Thoracic aorta (tissue), 2 donors: ENCODE data around the gene SOHLH1. TPM values are rescaled to one million over a fixed set of nuclear protein-coding genes. Genes with fewer than 3 reads are reported as not detected.

Experiments
- ATAC-seq: fragments of 150-250 bp; one replicate; pipeline ENCODE4 v1.8.0; 2017; ENCODE audit warnings: low read depth; ENCODE audit not compliant: insufficient number of reproducible peaks, low FRiP score
- DNase-seq: peaks from one replicate; pipeline ENCODE4 v3.0.0-alpha.2; 2020; ENCODE audit warnings: low spot score
- H3K27ac ChIP-seq, 2 donors: fragments of 200-600 bp; sonication (generic); 1 replicate in 1 of 2; 2 replicates in 1 of 2; pipeline ENCODE4 v1.5.1; 2016; ENCODE audit warnings: mild to moderate bottlenecking in 2 of 2, moderate library complexity in 2 of 2
- H3K27me3 ChIP-seq: fragments of 200-600 bp; sonication (generic); replicated peaks from 2 replicates; pipeline ENCODE4 v1.6.0; 2016; ENCODE audit warnings: mild to moderate bottlenecking; ENCODE audit not compliant: insufficient read depth
- H3K36me3 ChIP-seq: fragments of 200-600 bp; sonication (generic); one replicate; pipeline ENCODE4 v1.5.1; 2016
- H3K4me1 ChIP-seq, 2 donors: fragments of 200-600 bp; sonication (generic); 1 replicate in 1 of 2; 2 replicates in 1 of 2; pipeline versions ENCODE4 v1.5.1 to v1.6.0; 2016; ENCODE audit warnings: low read depth in 2 of 2, mild to moderate bottlenecking in 1 of 2; ENCODE audit not compliant: control insufficient read depth in 1 of 2
- H3K4me3 ChIP-seq: fragments of 200-600 bp; sonication (generic); 2 replicates; pipeline ENCODE4 v1.5.1; 2016; ENCODE audit warnings: mild to moderate bottlenecking
- H3K9me3 ChIP-seq: fragments of 200-600 bp; sonication (generic); 2 replicates; pipeline ENCODE4 v1.5.1; 2016
- total RNA-seq, 2 donors: library from RNA; depleted of rRNA; stranded (reverse); fragments of >200 nt; gene quantifications; one replicate each; pipeline versions ENCODE4 v1.1.0 to v1.2.3, GENCODE V29; 2016
- TF ChIP-seq, protein P1 (sequence below): fragments of 200-600 bp; sonication (generic); IDR thresholded peaks from one replicate; pipeline ENCODE4 v1.5.1; 2019; ENCODE audit warnings: antibody characterized with exemption

Gene SOHLH1
- total RNA-seq, 2 donors from 2014 or later = not detected

DNA sequence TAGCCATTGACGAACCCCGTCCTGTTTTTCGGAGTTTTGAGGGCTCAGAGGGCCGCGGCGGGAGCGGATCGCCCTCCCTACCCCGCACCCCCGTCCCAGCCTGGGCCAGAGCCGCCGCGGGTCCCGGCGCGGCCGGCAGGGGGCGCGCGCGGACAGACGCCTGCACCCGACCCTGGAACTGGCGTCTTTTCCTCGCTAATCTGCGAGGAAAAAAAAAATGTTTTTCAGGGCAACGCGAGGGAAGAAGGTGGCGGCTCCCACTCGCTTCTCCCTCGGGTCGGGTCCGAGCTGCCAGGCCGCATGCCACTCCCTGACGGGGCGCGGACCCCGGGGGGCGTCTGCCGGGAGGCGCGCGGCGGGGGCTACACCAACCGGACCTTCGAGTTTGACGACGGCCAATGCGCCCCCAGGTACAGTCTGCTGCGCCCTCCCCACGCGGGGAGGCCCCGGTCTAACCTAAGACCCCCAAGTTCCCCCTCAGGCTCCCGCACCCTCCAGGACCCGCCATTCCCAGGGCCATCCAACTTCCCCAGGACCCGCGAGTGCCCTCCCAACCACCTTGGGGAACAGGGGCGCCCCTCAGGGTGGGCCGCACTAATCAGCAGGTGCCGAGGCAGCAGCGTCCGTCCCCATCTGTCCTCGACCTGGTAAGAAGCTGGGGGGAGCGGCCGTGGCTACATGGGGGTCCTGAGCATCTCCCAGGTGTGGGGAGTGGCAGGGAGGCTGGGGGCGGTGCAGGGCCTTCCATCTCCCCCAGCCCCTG is 2.9 kb upstream of the SOHLH1 start, which contains the start of gene KCNT1:
TSS of gene KCNT1 (plus strand) at position 227 of the 763 bp plus-strand sequence. CDS start at position 301, 74 bp downstream.
- H3K4me3 ChIP-seq = peak within 1 kb of the TSS; percentile 53
- no peaks in the 10 kb centered on the region for H3K36me3 ChIP-seq
- no peaks in the 10 kb centered on the region for H3K9me3 ChIP-seq
- H3K4me1 ChIP-seq = peaks cover 0 to 5% of the 10 kb centered on the region in 2 donors
- H3K27me3 ChIP-seq = no peaks in the 10 kb centered on the region
- TF ChIP-seq, protein P1, sequence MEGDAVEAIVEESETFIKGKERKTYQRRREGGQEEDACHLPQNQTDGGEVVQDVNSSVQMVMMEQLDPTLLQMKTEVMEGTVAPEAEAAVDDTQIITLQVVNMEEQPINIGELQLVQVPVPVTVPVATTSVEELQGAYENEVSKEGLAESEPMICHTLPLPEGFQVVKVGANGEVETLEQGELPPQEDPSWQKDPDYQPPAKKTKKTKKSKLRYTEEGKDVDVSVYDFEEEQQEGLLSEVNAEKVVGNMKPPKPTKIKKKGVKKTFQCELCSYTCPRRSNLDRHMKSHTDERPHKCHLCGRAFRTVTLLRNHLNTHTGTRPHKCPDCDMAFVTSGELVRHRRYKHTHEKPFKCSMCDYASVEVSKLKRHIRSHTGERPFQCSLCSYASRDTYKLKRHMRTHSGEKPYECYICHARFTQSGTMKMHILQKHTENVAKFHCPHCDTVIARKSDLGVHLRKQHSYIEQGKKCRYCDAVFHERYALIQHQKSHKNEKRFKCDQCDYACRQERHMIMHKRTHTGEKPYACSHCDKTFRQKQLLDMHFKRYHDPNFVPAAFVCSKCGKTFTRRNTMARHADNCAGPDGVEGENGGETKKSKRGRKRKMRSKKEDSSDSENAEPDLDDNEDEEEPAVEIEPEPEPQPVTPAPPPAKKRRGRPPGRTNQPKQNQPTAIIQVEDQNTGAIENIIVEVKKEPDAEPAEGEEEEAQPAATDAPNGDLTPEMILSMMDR = peak; percentile 86
- ATAC-seq (no peak), DNase-seq (no peak)
- no peak within 1 kb of the TSS for H3K27ac ChIP-seq

DNA sequence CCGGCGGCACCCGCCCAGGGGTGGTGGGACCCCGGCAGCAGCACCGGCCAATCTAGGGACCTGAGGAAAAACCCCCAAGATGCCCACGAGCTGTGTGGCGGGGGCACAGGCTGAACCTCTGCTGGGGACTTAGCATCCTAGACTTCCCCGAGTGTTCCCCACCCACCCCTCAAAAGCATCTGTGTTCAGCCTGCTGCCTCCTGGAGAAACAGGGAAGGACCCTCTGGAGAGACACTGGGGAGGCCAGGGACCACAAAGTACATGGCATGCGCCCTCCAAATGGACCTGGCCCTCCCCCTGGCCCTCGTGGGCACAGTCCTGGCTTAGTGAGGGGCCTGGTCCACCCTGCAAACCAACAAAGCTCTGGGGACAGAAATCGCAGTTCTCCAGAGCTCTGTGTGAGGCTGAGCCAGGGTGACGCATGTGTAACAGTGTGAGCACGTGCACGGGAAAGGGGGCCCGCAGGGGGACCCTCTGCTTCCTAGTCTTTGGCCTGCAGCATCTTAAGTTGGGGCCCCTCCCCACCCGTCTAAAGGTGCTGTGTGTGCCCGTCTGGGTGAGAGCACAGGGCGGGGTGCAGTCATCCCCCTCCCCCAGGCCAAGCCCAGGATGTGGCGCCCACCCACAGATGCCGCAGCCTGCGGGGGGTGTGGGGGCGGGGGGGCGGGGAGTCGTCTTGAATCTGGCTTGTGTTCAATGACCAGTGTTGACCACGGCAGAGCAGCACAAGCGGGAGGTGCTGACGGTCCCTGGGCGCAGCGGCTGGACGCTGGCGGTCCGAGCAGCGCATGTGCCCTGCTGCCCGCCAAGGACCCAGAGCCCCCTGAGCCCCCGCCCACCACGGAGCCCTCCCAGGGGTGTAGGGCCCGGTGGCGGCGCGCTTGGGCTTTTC is 2.0 kb upstream of the SOHLH1 start:
- no peaks in the 10 kb centered on the region for H3K9me3 ChIP-seq
- no peak overlapping the region for H3K27ac ChIP-seq
- no peaks in the 10 kb centered on the region for H3K36me3 ChIP-seq
- H3K4me3 ChIP-seq = peak overlapping the region; percentile 53
- peaks cover 0 to 5% of the 10 kb centered on the region in 2 donors for H3K4me1 ChIP-seq
- no peaks in the 10 kb centered on the region for H3K27me3 ChIP-seq
- TF ChIP-seq, protein P1 = no peak
- no peak for ATAC-seq
- no peak for DNase-seq

DNA sequence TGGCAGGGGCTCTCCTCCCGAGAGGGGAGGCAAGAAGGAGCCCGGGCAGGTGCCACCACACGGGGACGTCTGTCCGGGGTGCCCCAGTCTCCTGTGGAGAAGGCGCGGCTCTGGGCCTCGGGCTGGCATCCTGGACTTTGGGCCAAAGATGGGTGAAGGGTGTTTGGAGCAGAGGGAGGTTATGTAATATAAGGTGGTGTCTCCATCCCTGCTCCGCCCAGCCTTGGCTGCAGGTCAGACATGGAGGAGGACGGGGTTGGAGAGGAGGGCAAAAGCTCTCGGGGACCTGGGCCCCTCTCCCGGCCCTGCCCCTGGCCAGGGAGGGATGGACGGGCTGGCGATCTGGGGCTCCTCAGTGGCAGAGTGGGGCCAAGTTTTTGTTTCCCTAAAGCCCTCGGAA is 1.2 kb upstream of the SOHLH1 start:
- Histone ChIP-seq H3K9me3 (no peaks in the 10 kb centered on the region), H3K4me1 (peaks cover 0 to 5% of the 10 kb centered on the region in 2 donors), H3K36me3 (no peaks in the 10 kb centered on the region), H3K27me3 (no peaks in the 10 kb centered on the region), H3K4me3 (no peak overlapping the region), H3K27ac (no peak overlapping the region)
- ATAC-seq (no peak), DNase-seq (no peak)
- TF ChIP-seq, protein P1 = no peak

DNA sequence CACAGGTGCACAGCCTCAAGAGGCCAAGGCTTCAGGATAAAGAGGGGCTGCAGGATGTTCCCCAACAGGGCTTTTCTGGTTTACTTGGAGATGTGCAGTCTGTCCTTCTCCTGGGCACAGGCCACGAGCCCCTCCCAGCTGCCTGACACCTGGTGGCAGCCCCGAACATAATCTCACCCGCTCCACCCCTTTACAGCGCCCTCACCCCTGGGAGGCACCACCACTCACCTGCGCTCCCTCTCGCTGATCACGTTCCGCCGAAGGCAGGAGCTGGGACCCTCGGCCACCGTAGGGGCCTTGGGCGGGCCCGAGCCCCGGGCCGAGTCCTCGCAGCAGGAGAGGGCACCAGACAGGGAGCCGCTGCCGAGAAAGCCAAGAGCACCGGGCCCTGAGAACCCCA is 514 bp downstream of the SOHLH1 start:
- Histone ChIP-seq H3K4me3 (no peak overlapping the region), H3K4me1 (peaks cover 0 to 5% of the 10 kb centered on the region in 2 donors), H3K36me3 (no peaks in the 10 kb centered on the region), H3K27ac (no peak overlapping the region), H3K27me3 (no peaks in the 10 kb centered on the region), H3K9me3 (no peaks in the 10 kb centered on the region)
- ATAC-seq (no peak), DNase-seq (no peak)
- TF ChIP-seq, protein P1 = no peak

DNA sequence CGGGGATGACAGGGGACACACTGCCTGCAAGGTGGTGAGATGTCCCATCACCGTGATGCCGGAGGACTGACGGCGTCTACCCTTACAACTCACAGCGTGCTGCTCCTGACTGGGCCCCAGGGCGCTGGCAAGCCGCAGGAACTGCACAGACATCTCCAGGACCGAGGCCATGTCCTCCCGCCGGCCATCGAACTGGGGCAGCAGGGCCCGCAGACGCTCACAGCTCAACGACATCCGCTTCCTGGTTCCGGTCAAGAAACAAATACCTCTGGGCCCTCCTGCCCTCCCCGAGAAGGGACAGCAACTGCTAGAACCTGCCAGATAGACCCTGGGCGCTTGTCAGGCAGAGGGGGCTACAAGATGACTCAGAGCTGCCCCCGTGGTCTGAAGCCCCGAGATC is 1.0 kb downstream of the SOHLH1 start:
- Histone ChIP-seq H3K4me1 (peaks cover 0 to 5% of the 10 kb centered on the region in 2 donors), H3K27ac (no peak overlapping the region), H3K36me3 (no peaks in the 10 kb centered on the region), H3K9me3 (no peaks in the 10 kb centered on the region), H3K4me3 (no peak overlapping the region), H3K27me3 (no peaks in the 10 kb centered on the region)
- TF ChIP-seq, protein P1 = no peak
- DNase-seq (no peak), ATAC-seq (no peak)
